ENCODE data around the gene USP4.
"Not testable (repeated sequence)": the region's sequence is repeated elsewhere in the genome, so short reads cannot be mapped to it uniquely, and the experiment has no call there.

The USP4 gene, protein sequence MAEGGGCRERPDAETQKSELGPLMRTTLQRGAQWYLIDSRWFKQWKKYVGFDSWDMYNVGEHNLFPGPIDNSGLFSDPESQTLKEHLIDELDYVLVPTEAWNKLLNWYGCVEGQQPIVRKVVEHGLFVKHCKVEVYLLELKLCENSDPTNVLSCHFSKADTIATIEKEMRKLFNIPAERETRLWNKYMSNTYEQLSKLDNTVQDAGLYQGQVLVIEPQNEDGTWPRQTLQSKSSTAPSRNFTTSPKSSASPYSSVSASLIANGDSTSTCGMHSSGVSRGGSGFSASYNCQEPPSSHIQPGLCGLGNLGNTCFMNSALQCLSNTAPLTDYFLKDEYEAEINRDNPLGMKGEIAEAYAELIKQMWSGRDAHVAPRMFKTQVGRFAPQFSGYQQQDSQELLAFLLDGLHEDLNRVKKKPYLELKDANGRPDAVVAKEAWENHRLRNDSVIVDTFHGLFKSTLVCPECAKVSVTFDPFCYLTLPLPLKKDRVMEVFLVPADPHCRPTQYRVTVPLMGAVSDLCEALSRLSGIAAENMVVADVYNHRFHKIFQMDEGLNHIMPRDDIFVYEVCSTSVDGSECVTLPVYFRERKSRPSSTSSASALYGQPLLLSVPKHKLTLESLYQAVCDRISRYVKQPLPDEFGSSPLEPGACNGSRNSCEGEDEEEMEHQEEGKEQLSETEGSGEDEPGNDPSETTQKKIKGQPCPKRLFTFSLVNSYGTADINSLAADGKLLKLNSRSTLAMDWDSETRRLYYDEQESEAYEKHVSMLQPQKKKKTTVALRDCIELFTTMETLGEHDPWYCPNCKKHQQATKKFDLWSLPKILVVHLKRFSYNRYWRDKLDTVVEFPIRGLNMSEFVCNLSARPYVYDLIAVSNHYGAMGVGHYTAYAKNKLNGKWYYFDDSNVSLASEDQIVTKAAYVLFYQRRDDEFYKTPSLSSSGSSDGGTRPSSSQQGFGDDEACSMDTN

DNA sequence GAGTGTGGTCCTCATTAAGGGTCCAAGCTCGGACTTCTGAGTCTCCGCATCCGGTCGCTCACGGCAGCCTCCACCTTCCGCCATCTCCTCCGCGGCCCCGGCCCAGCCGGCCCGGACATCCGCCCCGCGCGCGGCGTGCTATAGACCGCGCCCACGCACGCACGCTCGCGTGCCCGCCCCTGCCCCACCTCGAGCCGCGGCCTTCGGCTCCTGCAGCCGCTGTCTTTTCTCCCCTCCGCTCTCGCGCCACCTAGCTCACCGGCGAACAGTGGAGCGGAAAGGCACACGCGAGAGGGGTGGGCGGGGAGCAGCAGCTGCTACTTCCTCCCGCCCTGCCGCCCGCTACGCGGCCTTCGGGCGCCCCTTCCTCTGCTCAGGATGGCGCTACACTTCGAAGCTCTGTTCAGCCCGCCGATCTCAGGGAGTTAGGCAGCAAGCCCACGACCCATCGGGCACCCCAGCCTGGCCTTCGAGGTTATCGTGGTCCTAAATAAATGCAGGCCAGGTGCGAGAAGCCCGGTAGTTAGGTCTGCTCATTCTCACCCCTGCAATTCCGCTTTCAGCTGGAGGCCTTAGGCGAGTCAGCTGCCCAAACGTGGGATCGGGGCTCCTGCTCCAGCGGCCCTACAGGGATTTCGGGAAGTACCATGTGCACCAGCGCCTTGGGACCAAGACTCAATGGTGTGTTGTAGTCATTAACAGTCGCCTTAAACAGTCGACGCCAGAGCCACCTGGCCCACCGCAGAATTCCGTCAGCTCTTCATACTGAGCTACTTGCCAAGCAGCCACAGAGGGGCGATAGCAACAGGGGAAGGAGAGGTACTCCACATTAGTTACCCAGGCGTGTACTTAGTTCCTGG is at the start of gene USP4:
Gene USP4 (minus strand): TSS at position 113 of the 860 bp plus-strand sequence. CDS start 29 bp downstream, at position 84.
- DNase-seq (ENCODE audit: low read depth in 2 of 2): peak; percentile 87 to 91

DNA sequence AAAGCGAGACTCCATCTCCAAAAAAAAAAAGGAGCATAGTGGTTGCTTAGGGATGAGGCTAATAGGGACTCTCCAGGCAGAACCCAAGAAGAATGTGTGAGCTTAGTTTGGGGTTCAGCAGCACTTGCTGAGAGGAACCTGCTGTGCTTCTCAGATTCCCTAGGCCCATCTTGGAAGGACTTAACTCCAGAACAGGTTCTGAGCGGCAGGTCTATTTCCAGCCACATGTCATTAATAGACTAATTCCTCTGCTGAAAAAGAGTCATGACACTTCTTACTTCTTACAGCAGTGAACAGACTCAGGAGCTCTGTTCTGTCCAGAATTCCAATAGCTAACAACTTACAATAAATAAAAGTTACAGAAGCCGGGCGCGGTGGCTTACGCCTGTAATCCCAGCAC is 49.4 kb upstream of the USP4 start:
- no peak for DNase-seq (ENCODE audit: low read depth in 2 of 2)

DNA sequence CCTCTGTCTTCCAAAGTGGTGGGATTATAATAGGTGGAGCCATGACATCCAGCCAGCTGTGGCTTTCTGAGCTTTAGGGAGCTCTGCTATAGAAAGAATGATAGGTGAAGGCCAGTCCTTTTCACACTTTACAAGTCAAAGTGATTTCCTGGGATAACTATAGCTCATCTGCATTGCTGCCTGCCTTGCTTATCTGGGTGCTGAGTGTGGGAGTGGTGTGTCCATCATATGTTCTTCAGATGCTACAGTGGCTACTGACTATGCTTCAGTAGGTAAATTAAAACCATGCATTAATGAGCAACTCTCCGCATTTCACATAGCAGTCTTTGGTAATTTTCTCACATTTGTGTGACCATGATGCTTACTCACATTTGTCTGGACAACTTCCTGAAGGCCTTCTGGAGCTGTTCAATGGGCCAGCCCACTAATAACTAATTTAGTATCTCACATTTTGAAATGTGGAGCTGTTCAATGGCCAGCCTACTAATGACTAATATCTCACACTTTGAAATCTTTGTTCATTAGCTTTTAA is 48.5 kb upstream of the USP4 start:
- no peak for DNase-seq (ENCODE audit: low read depth in 2 of 2)

DNA sequence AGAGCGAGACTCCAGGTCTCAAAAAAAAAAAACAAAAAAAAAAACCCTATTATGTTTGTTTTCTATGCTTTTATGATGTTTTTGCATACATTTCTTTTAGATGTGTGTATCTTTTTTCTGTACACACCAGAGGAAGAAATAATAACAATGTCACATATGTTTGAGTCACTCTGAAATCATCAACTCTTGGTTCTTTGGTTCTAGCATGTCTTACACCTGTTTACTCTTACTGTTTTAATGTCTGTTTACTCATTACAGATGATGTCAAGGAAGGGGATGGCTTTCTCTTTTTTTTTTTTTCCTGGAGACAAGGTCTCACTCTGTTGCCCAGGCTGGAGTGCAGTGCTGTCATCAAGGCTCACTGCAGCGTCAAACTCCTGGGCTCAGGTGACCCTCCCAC is 47.9 kb upstream of the USP4 start:
- no peak for DNase-seq (ENCODE audit: low read depth in 2 of 2)

DNA sequence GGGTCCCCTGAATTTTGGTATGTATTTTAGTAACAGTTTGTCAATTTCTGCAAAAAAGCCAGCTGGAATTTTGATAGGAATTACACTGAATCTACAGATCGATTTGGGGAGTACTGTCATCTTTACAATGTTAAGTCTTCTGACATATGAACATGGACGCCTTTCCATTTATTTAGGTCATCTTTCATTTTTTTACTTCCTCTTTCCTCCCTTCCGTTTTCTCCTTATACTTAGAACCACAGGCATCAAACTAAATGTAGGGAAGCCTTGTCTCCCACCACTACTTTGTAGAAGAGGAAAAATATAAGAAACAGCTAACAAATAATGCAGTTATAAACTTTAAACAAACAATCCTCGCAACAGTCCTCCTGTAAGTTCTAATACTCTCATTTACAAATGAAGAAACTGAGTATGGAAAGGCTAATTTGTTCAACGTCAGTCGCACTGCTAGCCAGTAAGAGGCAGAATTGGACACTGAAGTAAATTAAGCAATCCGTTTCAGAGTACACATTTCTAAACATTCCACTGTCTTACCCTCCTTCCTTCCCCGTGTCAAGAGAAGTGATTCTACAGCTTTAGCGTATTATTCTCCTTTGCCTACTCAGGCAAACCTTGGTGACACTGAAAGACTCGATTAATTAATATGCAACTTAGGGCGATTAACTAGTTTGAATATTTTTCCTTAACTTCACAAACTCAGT is 46.4 kb upstream of the USP4 start:
- no peak for DNase-seq (ENCODE audit: low read depth in 2 of 2)

DNA sequence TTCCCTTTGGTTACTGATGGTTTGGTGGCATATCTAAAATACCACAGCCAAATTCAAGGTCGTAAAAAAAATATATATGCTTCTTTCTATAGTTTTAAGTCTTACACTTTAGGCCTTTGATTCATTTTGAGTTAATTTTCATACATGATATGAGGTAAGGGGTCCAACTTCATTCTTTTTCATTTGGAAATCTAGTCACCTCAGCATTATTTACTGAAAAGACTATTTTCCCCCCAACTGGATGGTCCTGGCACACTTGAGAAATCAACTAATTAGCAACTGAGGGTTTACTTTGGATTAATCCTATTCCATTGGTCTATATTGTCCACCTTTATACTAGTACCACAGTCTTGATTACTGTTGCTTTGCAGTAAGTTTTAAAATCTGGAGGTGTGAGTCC is 45.8 kb upstream of the USP4 start:
- DNase-seq (ENCODE audit: low read depth in 2 of 2): no peak

DNA sequence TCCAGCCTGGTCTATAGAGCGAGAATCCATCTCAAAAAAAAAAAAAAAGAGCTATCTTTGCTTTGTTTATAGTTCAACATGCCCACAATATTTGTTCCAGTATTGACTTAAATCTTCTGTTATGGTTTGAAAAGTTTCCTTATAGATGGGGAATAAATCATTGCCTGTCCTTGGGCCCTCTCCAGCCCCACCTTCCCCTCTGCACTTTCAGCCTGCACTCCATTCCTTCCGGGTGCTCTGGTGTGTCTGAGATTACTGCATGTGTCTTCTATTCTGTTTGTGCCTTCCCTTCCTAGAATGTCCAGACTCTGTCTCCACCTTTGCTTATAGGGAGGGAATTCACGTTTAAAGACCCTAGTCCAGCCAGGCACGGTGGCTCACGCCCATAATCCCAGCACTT is 43.5 kb upstream of the USP4 start:
- no peak for DNase-seq (ENCODE audit: low read depth in 2 of 2)

DNA sequence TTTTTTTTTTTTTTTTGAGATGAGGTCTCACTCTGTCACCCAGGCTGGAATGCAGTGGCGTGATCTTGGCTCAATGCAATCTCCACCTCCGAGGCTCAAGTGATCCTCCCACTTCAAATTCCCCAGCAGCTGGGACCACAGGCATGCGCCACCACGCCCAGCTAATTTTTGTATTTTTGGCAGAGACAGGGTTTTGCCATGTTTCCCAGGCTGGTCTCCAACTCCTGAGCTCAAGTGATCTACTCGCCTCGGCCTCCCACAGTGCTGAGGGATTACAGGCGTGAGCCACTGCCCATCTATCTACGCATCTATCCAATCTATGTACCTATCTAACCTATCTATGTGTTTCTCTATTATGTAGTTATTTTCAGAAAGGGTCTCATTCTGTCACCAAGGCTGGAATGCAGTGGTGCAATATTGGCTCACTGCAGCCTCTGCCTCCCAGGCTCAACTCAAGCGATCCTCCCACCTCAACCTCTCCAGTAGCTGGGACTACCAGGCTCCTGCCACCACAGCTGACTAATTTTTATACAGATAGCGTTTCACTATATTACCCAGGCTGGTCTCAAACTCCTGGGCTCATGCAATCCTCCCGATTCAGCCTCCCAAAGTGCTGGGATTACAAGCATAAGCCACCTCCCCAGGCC is 38.5 kb upstream of the USP4 start:
- DNase-seq (ENCODE audit: low read depth in 2 of 2): no peak

DNA sequence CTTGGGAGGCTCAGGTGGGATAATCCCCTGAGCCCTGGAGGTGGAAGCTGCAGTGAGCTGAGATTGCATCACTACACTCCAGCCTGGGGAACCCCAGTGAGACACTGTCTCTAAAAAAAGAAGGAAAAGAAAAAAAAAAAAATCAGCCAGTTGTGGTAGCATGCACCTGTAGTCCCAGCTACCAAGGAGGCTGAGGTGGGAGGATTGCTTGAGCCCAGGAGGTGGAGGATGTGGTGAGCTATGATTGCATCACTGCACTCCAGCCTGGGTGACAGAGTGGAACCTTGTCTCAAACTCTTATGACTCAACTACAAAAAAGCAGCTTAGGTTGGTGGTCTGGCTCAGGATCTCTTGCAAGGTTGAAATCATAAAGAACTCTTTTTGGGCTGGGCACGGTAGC is 37.6 kb upstream of the USP4 start:
- peak; percentile 13 to 46 for DNase-seq (ENCODE audit: low read depth in 2 of 2)

DNA sequence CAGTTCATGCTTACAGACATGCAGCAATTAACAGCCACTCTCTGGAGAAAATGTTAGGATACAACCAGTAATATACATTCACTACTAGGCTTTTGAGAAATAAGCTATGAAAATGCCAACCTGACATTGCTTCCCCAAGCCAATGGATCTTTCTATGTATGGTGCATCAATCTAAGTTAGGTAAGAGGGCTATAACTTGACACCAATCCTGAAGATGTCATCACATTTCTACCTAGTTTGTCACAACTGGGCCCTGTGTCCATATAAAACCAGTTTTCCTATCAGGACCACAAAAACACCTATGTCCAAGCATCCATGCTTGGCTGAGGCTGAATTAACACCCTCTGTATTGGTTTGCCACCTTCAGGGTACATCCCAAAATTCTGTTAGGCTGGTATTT is 32.1 kb upstream of the USP4 start:
- no peak for DNase-seq (ENCODE audit: low read depth in 2 of 2)

DNA sequence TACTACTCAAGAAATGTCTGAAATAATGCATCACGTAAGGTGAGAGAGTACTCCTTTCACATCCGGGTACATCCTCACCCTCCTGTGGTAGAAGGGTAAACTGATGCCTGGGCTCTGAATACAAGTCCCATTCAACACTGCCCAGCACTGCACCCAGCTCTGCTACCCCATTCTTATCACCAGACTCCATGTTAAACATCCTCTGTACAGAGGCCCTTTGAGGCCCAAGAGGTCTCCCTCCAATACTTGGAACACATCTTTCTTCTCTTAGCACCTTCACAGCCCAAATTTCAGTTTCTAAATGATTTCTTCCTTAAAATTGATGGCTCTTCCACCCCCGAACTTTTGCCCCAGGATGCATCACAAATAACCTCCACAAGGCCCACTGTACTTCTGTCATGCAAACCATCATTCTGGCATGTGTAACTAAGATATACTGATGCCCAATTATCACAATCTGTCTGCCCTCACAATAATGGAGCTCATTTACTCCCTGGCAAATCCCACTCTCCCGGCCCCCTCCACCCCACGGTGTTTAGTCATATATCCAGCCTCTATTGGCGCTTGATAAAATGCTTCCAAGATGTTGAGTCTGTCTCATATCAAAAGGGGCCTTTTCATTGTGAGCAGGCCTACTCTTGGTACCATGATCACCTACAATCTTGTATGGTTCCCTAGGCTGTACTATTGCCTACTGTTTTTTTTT is 30.9 kb upstream of the USP4 start:
- no peak for DNase-seq (ENCODE audit: low read depth in 2 of 2)

DNA sequence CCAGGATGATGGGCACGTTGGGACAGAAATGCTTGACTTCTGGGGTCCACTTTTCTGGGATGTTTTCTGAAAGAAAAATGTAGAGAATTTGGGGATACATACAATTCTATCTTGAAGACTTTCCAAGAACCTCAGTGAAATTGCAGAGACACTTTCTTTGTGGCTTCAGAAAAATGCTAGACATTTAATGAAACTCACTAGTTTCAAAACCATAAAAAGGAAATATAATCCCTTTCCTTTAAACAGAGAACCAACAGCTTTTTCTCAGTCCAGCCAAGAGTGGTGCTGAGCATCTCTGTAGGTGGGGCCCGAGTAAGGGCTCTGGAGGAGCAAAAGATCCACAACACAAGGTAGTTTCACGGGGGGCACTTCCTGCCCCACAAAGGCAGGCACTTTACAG is 22.7 kb upstream of the USP4 start:
- DNase-seq (ENCODE audit: low read depth in 2 of 2): no peak

DNA sequence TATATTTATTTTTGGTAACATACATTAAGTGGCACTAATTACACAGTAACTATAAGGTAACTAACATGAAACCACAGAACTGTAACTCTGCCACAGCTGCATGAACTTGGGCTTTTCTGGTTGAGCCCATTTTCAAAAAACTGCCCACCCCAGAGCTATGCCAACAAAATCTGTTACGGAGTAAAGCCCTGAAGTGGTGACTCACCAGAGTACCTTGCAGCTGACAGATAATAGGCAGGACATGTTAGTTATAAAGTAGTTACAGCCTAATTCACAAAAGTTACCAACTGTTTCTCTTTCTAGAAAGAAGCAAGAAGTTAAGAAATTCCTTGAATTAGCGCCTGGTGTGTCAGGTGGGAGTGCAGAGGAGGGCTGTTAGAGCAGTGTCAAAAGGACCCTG is 19.8 kb upstream of the USP4 start:
- no peak for DNase-seq (ENCODE audit: low read depth in 2 of 2)

DNA sequence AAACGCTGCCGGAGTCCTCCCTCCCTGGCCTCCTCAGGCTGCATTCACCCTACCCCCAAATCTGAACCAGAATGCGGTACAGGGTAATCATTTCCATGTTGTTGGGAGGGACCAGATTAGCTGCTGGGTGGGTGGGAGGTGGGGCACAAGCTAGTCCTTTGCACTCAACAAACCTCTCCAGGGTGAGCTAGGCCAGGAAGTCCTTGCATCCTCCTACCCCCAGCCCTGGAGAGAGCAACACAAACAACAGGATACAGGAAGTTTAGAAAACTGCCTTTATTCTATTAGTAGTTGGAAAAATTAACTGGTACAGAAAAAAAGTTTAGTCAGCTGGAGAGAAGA is 19.0 kb upstream of the USP4 start:
- no peak for DNase-seq (ENCODE audit: low read depth in 2 of 2)

DNA sequence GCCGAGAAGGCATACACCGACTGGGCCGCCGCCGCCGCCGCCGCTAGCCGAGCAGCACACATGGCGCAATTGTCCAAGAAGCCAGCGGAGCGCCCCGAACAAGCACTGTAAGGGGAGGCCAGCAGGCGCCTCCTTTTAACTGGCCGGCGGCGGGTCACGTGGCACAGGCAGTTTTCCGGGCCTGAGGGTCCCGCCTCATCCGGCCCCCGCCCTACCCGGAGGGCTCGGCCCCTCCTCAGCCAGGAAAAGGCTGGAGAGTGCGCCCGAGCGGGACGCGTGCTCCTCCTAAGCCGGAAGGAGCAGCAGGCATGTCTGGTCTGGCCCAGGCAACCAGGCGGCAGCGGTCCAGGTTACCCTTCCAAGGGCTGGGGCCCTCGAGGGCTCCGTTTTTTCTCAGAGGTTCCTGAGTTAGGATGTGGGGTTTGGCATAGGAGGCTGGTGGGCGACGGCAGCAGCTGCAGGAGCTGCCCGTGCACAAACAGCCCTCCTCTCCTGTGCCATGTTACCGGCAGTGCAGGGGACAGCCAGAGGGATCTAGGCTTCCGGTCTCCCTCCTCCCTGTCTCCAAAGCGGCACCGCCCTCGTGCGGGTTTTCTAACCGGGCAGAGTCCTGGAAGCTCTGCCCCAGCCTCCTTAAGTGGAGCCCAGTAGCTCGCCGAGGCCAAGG is 18.5 kb upstream of the USP4 start, which contains the start of gene GPX1:
Gene GPX1 (minus strand): TSS at position 137 of the 667 bp plus-strand sequence. CDS start 75 bp downstream, at position 62.
- DNase-seq (ENCODE audit: low read depth in 2 of 2): peak; percentile 38 to 56

DNA sequence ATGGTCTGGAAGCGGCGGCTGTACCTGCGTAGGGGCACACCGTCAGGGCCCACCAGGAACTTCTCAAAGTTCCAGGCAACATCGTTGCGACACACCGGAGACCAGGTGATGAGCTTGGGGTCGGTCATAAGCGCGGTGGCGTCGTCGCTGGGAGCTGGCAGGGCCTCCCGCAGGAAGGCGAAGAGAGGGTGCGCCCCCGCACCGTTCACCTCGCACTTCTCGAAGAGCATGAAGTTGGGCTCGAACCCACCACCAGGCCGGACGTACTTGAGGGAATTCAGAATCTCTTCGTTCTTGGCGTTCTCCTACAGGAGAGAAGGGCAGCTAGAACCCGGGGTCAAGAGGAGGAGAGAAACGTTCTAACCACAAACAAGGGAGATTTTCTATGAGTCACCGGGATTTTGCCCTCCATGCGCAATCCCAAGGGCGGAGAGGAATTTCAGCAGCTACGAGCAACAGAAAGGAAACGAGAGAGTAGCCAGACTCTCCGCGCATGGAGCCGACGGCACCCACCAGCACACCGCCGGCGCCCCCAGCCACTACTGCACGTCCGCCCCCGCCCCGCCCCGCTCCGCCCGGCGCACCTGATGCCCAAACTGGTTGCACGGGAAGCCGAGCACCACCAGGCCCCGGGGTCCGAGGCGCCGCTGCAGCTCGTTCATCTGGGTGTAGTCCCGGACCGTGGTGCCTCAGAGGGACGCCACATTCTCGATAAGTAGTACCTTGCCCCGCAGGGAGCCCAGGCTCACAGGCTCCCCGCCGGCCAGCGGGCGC is 17.8 kb upstream of the USP4 start:
- DNase-seq (ENCODE audit: low read depth in 2 of 2): peak in 1 of 2 donors; percentile 23

DNA sequence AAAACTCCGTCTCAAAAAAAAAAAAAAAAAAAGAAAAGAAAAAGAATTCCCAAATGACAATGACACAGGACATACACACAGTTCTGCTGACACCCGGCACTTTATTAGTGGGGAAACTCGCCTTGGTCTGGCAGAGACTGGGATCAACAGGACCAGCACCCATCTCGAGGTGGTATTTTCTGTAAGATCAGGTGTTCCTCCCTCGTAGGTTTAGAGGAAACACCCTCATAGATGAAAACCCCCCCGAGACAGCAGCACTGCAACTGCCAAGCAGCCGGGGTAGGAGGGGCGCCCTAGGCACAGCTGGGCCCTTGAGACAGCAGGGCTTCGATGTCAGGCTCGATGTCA is 17.2 kb upstream of the USP4 start:
- not testable (repeated sequence) for DNase-seq (ENCODE audit: low read depth in 2 of 2)

DNA sequence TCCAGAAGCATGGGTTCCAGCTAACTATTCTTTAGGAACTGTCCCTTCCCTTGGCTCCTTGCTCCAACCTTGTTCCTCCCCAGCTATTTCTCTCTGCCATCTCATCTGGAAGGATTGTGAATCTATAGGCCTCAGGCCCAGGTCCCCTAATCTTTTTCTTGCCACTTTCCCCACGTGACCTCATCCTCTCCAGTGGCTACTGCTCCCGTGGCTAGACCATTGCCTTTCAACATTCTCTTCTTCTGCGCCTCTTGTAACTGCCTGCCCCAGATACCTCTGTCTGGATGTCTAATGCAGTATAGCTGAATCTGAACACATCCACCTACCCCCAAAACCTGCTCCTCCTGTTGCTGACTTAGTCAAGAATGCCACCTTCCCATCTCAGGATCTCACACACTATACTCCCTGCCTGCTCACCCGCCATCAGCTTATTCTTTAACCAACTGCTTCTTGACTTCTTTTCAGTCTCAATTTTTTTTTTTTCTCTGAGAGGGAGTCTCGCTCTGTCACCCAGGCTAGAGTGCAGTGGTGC is 13.1 kb upstream of the USP4 start:
- no peak for DNase-seq (ENCODE audit: low read depth in 2 of 2)

Data from stimulated activated CD8-positive, alpha-beta memory T cell treated with anti-CD3 and anti-CD28 coated beads, Interleukin-15, amount 100 ng/mL, for 4 hours (primary cell).